Adrenal gland (tissue), 5 donors: ENCODE measurements around the gene RHOB.

Experiments
- CTCF ChIP-seq, 6 experiments: fragments of 450-650 bp in 4 of 6; fragments of 200-600 bp in 2 of 6; sonication (generic) in 1 of 6; IDR thresholded peaks; 1 replicate in 5 of 6; 2 replicates in 1 of 6; pipeline versions ENCODE4 v1.5.1 to v1.8.0; 2016 to 2021; ENCODE audit warnings: antibody characterized with exemption in 6 of 6, mild to moderate bottlenecking in 2 of 6, moderate library complexity in 1 of 6
- POLR2A ChIP-seq, 2 donors: fragments of 450-650 bp; IDR thresholded peaks; one replicate each; pipeline ENCODE4 v1.6.1; 2017; ENCODE audit warnings: antibody characterized with exemption in 2 of 2, mild to moderate bottlenecking in 2 of 2, moderate library complexity in 1 of 2
- donor health status: DM: no; HTN: no; CAD: no.

GRCh38 chr2:20430035-20430434 lies 16.8 kb upstream of the RHOB start:
- no peak for TF ChIP-seq CTCF (IDR thresholded peaks at IDR 0.05)
- no peak for TF ChIP-seq POLR2A (IDR thresholded peaks at IDR 0.05)
